WTC11 (cell line): Measurements from ENCODE around the gene ZGRF1. TPM values are rescaled to one million over a fixed set of nuclear protein-coding genes. Genes with fewer than 3 reads are reported as not detected.

Source experiments
- ATAC-seq: fragments of 200-7000 bp; cut with Tn5 transposase; 2 replicates; pipeline ENCODE4 v1.10.0; 2021; ENCODE audit warnings: mild to moderate bottlenecking, moderate library complexity
- CTCF ChIA-PET: fragments of 300-600 bp; sonication (Branson Sonifier 250); formaldehyde crosslinking; loops from one replicate; lab custom pipeline; 2021; ENCODE audit warnings: antibody characterized with exemption; lab: Charles Lee
- POLR2A ChIA-PET: fragments of 350-600 bp; sonication (Branson Sonifier 250); formaldehyde crosslinking; loops from one replicate; lab custom pipeline; 2021; ENCODE audit warnings: antibody characterized with exemption; lab: Charles Lee
- DNase-seq: peaks from one replicate; pipeline ENCODE4 v3.0.0; 2021; ENCODE audit warnings: low spot score
- H3K27ac Mint-ChIP-seq: 2 replicates; pipeline ENCODE4 v1.8.0; 2021; ENCODE audit warnings: mixed read lengths
- H3K27me3 Mint-ChIP-seq: 2 replicates; pipeline ENCODE4 v1.8.0; 2021; ENCODE audit warnings: low read depth, mild to moderate bottlenecking, moderate library complexity, mixed read lengths
- H3K36me3 Mint-ChIP-seq: 2 replicates; pipeline ENCODE4 v1.8.0; 2021; ENCODE audit warnings: mixed read lengths
- H3K4me1 Mint-ChIP-seq: 2 replicates; pipeline ENCODE4 v1.8.0; 2022; ENCODE audit warnings: mixed read lengths
- H3K4me3 Mint-ChIP-seq: 2 replicates; pipeline ENCODE4 v1.8.0; 2021; ENCODE audit warnings: mild to moderate bottlenecking, moderate library complexity, mixed read lengths
- H3K9me3 Mint-ChIP-seq: 2 replicates; pipeline ENCODE4 v1.8.0; 2021; ENCODE audit warnings: mixed read lengths
- AR ChIP-seq: fragments of 250-450 bp; sonication (Bioruptor Pico); IDR thresholded peaks from 2 replicates; pipeline ENCODE4 v1.9.0; 2021; ENCODE audit warnings: mild to moderate bottlenecking
- E2F1 ChIP-seq: sonication (generic); formaldehyde crosslinking; IDR thresholded peaks from 2 replicates; pipeline ENCODE4 v1.8.0; 2022; ENCODE audit warnings: mild to moderate bottlenecking, missing genetic modification reagents
- ELF4 ChIP-seq: sonication (generic); formaldehyde crosslinking; IDR thresholded peaks from 2 replicates; pipeline ENCODE4 v1.8.1; 2022; ENCODE audit warnings: low read depth, mild to moderate bottlenecking, moderate library complexity, missing genetic modification reagents
- KAT7 ChIP-seq: sonication (generic); formaldehyde crosslinking; IDR thresholded peaks from 2 replicates; pipeline ENCODE4 v1.8.1; 2023; ENCODE audit warnings: missing genetic modification reagents, mild to moderate bottlenecking, borderline replicate concordance
- MYBL2 ChIP-seq: sonication (generic); formaldehyde crosslinking; IDR thresholded peaks from 2 replicates; pipeline ENCODE4 v1.8.1; 2023; ENCODE audit warnings: mild to moderate bottlenecking, moderate library complexity, missing genetic modification reagents
- NFYB ChIP-seq: sonication (generic); formaldehyde crosslinking; conservative IDR thresholded peaks from 2 replicates; pipeline ENCODE4 v1.8.0; 2022; ENCODE audit warnings: low read depth, missing genetic modification reagents
- NR2C2 ChIP-seq: sonication (generic); formaldehyde crosslinking; IDR thresholded peaks from 2 replicates; pipeline ENCODE4 v1.8.0; 2022; ENCODE audit warnings: mild to moderate bottlenecking, missing genetic modification reagents
- SMAD4 ChIP-seq: sonication (generic); formaldehyde crosslinking; IDR thresholded peaks from 2 replicates; pipeline ENCODE4 v1.8.0; 2022; ENCODE audit warnings: mild to moderate bottlenecking, missing genetic modification reagents
- USF1 ChIP-seq: sonication (generic); formaldehyde crosslinking; IDR thresholded peaks from 2 replicates; pipeline ENCODE4 v1.8.0; 2022; ENCODE audit warnings: mild to moderate bottlenecking, missing genetic modification reagents
- ZNF138 ChIP-seq: sonication (generic); formaldehyde crosslinking; conservative IDR thresholded peaks from 2 replicates; pipeline ENCODE4 v1.8.1; 2022; ENCODE audit warnings: mild to moderate bottlenecking, moderate library complexity, missing genetic modification reagents
- ZNF423 ChIP-seq: fragments of 250-450 bp; sonication (Bioruptor Pico); IDR thresholded peaks from 2 replicates; pipeline ENCODE4 v2.1.2; 2022; ENCODE audit warnings: mild to moderate bottlenecking, moderate library complexity
- ZNF425 ChIP-seq: fragments of 250-450 bp; sonication (Bioruptor Pico); conservative IDR thresholded peaks from 2 replicates; pipeline ENCODE4 v1.9.0; 2021; ENCODE audit warnings: mild to moderate bottlenecking
- total RNA-seq: library from RNA; stranded (reverse); gene quantifications from 3 replicates; pipeline ENCODE4 v1.2.3, GENCODE V29; 2021
- TF ChIP-seq, protein P1 (sequence below): sonication (generic); formaldehyde crosslinking; IDR thresholded peaks from 2 replicates; pipeline ENCODE4 v1.8.0; 2022; ENCODE audit warnings: missing genetic modification reagents
- TF ChIP-seq, protein P2 (sequence below): sonication (generic); formaldehyde crosslinking; IDR thresholded peaks from 2 replicates; pipeline ENCODE4 v1.8.1; 2023; ENCODE audit warnings: mild to moderate bottlenecking, moderate library complexity, missing genetic modification reagents
- TF ChIP-seq, protein P3 (sequence below): sonication (generic); formaldehyde crosslinking; IDR thresholded peaks from 2 replicates; pipeline ENCODE4 v1.8.1; 2023; ENCODE audit warnings: mild to moderate bottlenecking, missing genetic modification reagents
- TF ChIP-seq, protein P4 (sequence below): sonication (generic); formaldehyde crosslinking; IDR thresholded peaks from 2 replicates; pipeline ENCODE4 v1.8.1; 2023; ENCODE audit warnings: mild to moderate bottlenecking, missing genetic modification reagents, moderate library complexity
- TF ChIP-seq, protein P5 (sequence below): fragments of 250-450 bp; sonication (Bioruptor Pico); IDR thresholded peaks from 2 replicates; pipeline ENCODE4 v1.9.0; 2021; ENCODE audit warnings: mild to moderate bottlenecking, borderline replicate concordance

ZGRF1 gene
- total RNA-seq, 1 experiment from 2014 or later: 56.2 TPM

DNA sequence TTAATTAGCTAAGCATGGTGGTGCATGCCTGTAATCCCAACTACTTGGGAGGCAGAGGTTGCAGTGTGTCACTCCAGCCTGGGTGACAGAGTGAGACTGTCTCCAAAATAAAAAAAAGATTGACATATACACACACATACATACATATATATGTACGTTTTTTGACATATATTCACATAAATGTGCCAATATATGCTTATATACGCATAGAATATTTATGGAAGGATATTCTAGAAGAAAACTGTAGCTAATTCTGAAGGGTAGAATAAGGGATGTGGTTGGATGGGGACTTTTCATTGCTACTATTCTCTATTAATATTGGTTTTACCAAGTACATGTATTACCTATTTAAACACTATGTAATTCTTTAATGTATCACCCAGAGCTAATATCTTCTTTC lies 19.7 kb downstream of the ZGRF1 start:
- Mint-ChIP-seq H3K36me3 (peaks cover 32% of the 10 kb centered on the region), H3K27ac (no peak overlapping the region), H3K4me1 (no peaks in the 10 kb centered on the region), H3K27me3 (no peaks in the 10 kb centered on the region), H3K4me3 (no peak overlapping the region)
- CTCF ChIA-PET: interaction anchor here (1.4 kb wide), 1 partner anchor 12 kb away, joined by 6 read pairs; no protein-coding TSS in a partner anchor
- ATAC-seq: no peak
- DNase-seq: no peak
- TF ChIP-seq, protein P1, sequence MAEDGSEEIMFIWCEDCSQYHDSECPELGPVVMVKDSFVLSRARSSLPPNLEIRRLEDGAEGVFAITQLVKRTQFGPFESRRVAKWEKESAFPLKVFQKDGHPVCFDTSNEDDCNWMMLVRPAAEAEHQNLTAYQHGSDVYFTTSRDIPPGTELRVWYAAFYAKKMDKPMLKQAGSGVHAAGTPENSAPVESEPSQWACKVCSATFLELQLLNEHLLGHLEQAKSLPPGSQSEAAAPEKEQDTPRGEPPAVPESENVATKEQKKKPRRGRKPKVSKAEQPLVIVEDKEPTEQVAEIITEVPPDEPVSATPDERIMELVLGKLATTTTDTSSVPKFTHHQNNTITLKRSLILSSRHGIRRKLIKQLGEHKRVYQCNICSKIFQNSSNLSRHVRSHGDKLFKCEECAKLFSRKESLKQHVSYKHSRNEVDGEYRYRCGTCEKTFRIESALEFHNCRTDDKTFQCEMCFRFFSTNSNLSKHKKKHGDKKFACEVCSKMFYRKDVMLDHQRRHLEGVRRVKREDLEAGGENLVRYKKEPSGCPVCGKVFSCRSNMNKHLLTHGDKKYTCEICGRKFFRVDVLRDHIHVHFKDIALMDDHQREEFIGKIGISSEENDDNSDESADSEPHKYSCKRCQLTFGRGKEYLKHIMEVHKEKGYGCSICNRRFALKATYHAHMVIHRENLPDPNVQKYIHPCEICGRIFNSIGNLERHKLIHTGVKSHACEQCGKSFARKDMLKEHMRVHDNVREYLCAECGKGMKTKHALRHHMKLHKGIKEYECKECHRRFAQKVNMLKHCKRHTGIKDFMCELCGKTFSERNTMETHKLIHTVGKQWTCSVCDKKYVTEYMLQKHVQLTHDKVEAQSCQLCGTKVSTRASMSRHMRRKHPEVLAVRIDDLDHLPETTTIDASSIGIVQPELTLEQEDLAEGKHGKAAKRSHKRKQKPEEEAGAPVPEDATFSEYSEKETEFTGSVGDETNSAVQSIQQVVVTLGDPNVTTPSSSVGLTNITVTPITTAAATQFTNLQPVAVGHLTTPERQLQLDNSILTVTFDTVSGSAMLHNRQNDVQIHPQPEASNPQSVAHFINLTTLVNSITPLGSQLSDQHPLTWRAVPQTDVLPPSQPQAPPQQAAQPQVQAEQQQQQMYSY (CRISPR knock-in tag): no peak
- TF ChIP-seq, protein P2, sequence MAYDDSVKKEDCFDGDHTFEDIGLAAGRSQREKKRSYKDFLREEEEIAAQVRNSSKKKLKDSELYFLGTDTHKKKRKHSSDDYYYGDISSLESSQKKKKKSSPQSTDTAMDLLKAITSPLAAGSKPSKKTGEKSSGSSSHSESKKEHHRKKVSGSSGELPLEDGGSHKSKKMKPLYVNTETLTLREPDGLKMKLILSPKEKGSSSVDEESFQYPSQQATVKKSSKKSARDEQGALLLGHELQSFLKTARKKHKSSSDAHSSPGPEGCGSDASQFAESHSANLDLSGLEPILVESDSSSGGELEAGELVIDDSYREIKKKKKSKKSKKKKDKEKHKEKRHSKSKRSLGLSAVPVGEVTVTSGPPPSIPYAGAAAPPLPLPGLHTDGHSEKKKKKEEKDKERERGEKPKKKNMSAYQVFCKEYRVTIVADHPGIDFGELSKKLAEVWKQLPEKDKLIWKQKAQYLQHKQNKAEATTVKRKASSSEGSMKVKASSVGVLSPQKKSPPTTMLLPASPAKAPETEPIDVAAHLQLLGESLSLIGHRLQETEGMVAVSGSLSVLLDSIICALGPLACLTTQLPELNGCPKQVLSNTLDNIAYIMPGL (CRISPR knock-in tag): no peak
- TF ChIP-seq, protein P3, sequence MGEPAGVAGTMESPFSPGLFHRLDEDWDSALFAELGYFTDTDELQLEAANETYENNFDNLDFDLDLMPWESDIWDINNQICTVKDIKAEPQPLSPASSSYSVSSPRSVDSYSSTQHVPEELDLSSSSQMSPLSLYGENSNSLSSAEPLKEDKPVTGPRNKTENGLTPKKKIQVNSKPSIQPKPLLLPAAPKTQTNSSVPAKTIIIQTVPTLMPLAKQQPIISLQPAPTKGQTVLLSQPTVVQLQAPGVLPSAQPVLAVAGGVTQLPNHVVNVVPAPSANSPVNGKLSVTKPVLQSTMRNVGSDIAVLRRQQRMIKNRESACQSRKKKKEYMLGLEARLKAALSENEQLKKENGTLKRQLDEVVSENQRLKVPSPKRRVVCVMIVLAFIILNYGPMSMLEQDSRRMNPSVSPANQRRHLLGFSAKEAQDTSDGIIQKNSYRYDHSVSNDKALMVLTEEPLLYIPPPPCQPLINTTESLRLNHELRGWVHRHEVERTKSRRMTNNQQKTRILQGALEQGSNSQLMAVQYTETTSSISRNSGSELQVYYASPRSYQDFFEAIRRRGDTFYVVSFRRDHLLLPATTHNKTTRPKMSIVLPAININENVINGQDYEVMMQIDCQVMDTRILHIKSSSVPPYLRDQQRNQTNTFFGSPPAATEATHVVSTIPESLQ (CRISPR knock-in tag): no peak
- TF ChIP-seq E2F1 (CRISPR knock-in tag) (no peak), ZNF423 (no peak), NR2C2 (no peak), KAT7 (no peak), MYBL2 (no peak), SMAD4 (no peak), ZNF425 (CRISPR knock-in tag) (no peak), ZNF138 (CRISPR knock-in tag) (no peak), ELF4 (CRISPR knock-in tag) (no peak), AR (no peak), NFYB (CRISPR knock-in tag) (no peak), USF1 (no peak)
- TF ChIP-seq, protein P4, sequence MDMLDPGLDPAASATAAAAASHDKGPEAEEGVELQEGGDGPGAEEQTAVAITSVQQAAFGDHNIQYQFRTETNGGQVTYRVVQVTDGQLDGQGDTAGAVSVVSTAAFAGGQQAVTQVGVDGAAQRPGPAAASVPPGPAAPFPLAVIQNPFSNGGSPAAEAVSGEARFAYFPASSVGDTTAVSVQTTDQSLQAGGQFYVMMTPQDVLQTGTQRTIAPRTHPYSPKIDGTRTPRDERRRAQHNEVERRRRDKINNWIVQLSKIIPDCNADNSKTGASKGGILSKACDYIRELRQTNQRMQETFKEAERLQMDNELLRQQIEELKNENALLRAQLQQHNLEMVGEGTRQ (CRISPR knock-in tag): no peak
- TF ChIP-seq, protein P5, sequence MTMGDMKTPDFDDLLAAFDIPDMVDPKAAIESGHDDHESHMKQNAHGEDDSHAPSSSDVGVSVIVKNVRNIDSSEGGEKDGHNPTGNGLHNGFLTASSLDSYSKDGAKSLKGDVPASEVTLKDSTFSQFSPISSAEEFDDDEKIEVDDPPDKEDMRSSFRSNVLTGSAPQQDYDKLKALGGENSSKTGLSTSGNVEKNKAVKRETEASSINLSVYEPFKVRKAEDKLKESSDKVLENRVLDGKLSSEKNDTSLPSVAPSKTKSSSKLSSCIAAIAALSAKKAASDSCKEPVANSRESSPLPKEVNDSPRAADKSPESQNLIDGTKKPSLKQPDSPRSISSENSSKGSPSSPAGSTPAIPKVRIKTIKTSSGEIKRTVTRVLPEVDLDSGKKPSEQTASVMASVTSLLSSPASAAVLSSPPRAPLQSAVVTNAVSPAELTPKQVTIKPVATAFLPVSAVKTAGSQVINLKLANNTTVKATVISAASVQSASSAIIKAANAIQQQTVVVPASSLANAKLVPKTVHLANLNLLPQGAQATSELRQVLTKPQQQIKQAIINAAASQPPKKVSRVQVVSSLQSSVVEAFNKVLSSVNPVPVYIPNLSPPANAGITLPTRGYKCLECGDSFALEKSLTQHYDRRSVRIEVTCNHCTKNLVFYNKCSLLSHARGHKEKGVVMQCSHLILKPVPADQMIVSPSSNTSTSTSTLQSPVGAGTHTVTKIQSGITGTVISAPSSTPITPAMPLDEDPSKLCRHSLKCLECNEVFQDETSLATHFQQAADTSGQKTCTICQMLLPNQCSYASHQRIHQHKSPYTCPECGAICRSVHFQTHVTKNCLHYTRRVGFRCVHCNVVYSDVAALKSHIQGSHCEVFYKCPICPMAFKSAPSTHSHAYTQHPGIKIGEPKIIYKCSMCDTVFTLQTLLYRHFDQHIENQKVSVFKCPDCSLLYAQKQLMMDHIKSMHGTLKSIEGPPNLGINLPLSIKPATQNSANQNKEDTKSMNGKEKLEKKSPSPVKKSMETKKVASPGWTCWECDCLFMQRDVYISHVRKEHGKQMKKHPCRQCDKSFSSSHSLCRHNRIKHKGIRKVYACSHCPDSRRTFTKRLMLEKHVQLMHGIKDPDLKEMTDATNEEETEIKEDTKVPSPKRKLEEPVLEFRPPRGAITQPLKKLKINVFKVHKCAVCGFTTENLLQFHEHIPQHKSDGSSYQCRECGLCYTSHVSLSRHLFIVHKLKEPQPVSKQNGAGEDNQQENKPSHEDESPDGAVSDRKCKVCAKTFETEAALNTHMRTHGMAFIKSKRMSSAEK (CRISPR knock-in tag): no peak
- TF ChIP-seq, all 79 proteins: peak for 0
- H3K9me3 Mint-ChIP-seq: no peaks in the 10 kb centered on the region
- POLR2A ChIA-PET: no interaction called here
